NCI-H524 (cell line): Measurements from ENCODE around the gene UGT1A3.

Source experiments
- DNase-seq, 2 experiments: peaks; one replicate each; lab custom pipeline; 2025; lab: John Stamatoyannopoulos, UW

The UGT1A3 gene

GRCh38 chr2:233816771-233817170 is 87.9 kb downstream of the UGT1A3 start:
- DNase-seq = no peak

DNA sequence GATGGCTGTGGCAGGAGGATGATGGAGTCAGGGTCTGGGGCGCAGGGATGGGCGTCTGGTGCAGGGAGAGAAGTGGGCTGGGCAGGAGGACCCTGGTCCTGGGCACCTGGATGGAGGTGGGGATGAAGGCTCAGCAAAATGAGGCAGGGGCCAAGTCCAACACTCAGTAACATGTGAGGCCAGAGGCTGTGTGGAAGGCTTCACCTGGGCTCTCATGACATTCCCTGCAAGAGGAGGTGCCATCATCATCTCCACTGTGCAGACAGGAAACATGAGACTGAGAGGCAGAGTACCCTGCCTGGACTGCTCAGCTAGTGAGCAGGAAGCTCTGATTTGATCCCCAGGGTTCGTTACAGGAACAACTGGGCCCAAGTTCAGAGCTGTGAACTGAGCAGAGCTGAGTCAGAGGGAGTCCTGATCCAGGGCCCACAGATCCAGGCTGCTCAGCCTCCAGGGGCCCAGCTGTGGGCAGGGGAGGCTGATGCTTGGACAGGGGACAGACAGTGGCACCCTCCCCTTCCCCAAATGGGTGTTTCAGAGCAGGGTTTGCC is 88.6 kb downstream of the UGT1A3 start:
- DNase-seq = no peak

GRCh38 chr2:233817995-233818638 is 89.3 kb downstream of the UGT1A3 start:
- DNase-seq = no peak

- DNase-seq = no peak
These were observed 90.1 kb downstream of the UGT1A3 start for GRCh38 chr2:233818639-233819621.

DNA sequence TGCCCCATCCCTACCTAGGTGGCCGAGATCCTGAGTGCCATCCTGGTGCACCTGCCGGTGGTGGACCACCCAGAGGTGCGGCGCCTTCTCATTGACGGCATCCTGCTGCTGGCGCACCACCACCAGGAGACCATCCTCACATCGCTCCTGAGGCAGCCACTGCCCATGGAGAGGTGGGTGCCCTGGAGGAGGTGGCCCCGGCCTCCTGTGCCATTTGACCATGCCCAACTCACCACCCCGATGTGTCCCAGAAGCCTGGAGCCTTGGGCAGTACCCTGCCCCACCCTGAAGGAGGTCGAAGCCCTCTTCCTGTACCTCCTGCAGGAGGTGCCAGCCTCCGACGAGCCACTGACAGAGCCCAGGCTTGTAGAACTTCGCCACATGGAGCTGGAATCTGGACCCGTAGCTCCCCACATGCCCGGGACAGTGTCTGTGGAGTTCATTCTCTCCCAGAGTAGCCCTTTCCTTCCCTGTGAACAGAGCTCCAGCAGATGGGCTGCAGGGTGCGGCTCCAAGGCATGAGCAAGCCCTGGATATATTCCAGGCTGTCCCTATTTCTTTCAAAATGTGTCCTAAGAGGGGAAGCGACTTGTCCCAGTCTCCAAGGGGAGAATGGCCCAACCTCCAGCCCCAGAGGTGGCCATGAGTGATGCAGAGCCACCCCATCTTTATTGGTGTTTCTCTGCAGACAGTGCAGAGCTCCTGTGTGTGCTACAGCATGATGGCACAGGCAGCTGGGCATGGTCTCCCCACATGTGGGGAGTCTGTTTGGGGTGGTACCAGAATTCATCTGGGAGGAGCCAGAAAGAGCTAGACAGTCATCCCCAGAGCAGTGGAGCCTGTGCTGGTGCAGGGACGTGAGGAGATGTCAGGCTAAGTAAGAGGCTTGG is 91.3 kb downstream of the UGT1A3 start:
- DNase-seq = no peak

GRCh38 chr2:233820774-233821105 is 91.9 kb downstream of the UGT1A3 start:
- no peak for DNase-seq

- DNase-seq = no peak
These were observed 92.4 kb downstream of the UGT1A3 start for GRCh38 chr2:233821196-233821595.

DNA sequence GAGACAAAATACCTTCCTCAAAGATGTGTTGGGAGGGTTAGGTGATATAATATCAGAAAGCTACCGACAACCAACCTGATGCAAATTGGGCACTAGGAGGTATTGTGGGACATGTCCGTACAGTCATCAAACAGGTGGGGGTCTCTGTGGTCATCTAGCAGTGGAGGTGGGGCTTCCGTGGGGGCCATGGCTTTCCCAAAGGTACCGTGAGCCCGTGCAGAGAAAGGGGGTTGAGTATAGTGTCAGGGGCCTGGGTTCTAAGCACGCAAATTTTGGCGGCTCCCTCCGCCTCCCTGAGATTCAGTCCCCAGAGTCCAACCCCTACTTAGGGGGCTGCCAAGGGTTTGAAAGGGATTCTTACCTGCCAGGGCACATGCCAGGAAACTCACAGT is 92.9 kb downstream of the UGT1A3 start:
- DNase-seq = no peak

GRCh38 chr2:233822101-233822771 is 93.4 kb downstream of the UGT1A3 start:
- no peak for DNase-seq
